Keratinocyte (primary cell): ENCODE data around the gene HYAL2. TPM values are rescaled to one million over a fixed set of nuclear protein-coding genes. Genes with fewer than 3 reads are reported as not detected.

Experiments
- DNase-seq: peaks from one replicate; pipeline ENCODE4 v3.0.0-alpha.2; 2011; ENCODE audit warnings: low read depth, missing footprints, low spot score
- FAIRE-seq: peaks from 2 replicates; lab custom pipeline; 2011; peaks lifted over from hg19 to GRCh38; lab: Jason Lieb, UNC
- H2AFZ ChIP-seq: 2 replicates; pipeline ENCODE4 v1.6.0; 2012; ENCODE audit warnings: low read length, control low read depth, inconsistent platforms; ENCODE audit not compliant: control insufficient read depth
- H3K27ac ChIP-seq: 2 replicates; pipeline ENCODE4 v1.5.1; 2011; ENCODE audit warnings: low read length; ENCODE audit not compliant: control insufficient read depth, insufficient read depth
- H3K27me3 ChIP-seq: 3 replicates; pipeline ENCODE4 v1.6.0; 2011; ENCODE audit warnings: low read length; ENCODE audit not compliant: control insufficient read depth, insufficient read depth; ENCODE audit errors: extremely low read depth
- H3K36me3 ChIP-seq, 2 experiments: 2 replicates in 1 of 2; 3 replicates in 1 of 2; pipeline ENCODE4 v1.5.1; 2011; ENCODE audit warnings: low read length in 2 of 2, mild to moderate bottlenecking in 1 of 2; ENCODE audit not compliant: control insufficient read depth in 2 of 2, insufficient read depth in 2 of 2; ENCODE audit errors: extremely low read depth in 1 of 2
- H3K4me1 ChIP-seq: 3 replicates; pipeline ENCODE4 v1.5.1; 2011; ENCODE audit warnings: low read length; ENCODE audit not compliant: control insufficient read depth, insufficient read depth; ENCODE audit errors: extremely low read depth
- H3K4me2 ChIP-seq: 3 replicates; pipeline ENCODE4 v1.6.0; 2011; ENCODE audit warnings: low read depth, low read length; ENCODE audit not compliant: control insufficient read depth, insufficient read depth; ENCODE audit errors: extremely low read depth
- H3K4me3 ChIP-seq, 3 experiments: fragments of 200-600 bp in 1 of 3; sonication (generic) in 1 of 3; 2 replicates in 2 of 3; 3 replicates in 1 of 3; pipeline ENCODE4 v1.5.1; 2011 to 2016; ENCODE audit warnings: low read length in 3 of 3, mild to moderate bottlenecking in 3 of 3, control low read depth in 2 of 3, inconsistent platforms in 1 of 3, low read depth in 1 of 3, mixed read lengths in 1 of 3, mixed run types in 1 of 3, moderate library complexity in 1 of 3; ENCODE audit not compliant: control insufficient read depth in 2 of 3, insufficient read depth in 2 of 3; ENCODE audit errors: extremely low read depth in 1 of 3
- H3K79me2 ChIP-seq: 2 replicates; pipeline ENCODE4 v1.6.0; 2012; ENCODE audit warnings: low read length; ENCODE audit not compliant: control insufficient read depth, insufficient read depth
- H3K9ac ChIP-seq: 3 replicates; pipeline ENCODE4 v1.6.0; 2011; ENCODE audit warnings: low read length; ENCODE audit not compliant: control insufficient read depth, insufficient read depth; ENCODE audit errors: extremely low read depth
- H3K9me1 ChIP-seq: 3 replicates; pipeline ENCODE4 v1.6.0; 2011; ENCODE audit warnings: low read length; ENCODE audit not compliant: control insufficient read depth, insufficient read depth; ENCODE audit errors: extremely low read depth
- H3K9me3 ChIP-seq: 2 replicates; pipeline ENCODE4 v1.5.1; 2012; ENCODE audit warnings: low read depth, low read length; ENCODE audit not compliant: control insufficient read depth
- H4K20me1 ChIP-seq: 3 replicates; pipeline ENCODE4 v1.6.0; 2011; ENCODE audit warnings: low read length; ENCODE audit not compliant: control insufficient read depth, insufficient read depth; ENCODE audit errors: extremely low read depth
- CTCF ChIP-seq, 3 experiments: IDR thresholded peaks in 1 of 3; conservative IDR thresholded peaks in 1 of 3; optimal IDR thresholded peaks in 1 of 3; 2 replicates in 2 of 3; 3 replicates in 1 of 3; pipeline versions ENCODE3 to v1.5.1; 2011; ENCODE audit warnings: low read length in 3 of 3, mild to moderate bottlenecking in 3 of 3, moderate library complexity in 2 of 3, control low read depth in 1 of 3, inconsistent platforms in 1 of 3; ENCODE audit not compliant: insufficient read depth in 2 of 3; ENCODE audit errors: extremely low read depth in 1 of 3
- EZH2 ChIP-seq: IDR thresholded peaks from one replicate; pipeline ENCODE4 v1.6.1; 2012; ENCODE audit warnings: inconsistent platforms, mild to moderate bottlenecking, low read length, moderate library complexity
- dilution Hi-C: fragments of 300-500 bp; cut with MboI; formaldehyde crosslinking; loops from one replicate; pipeline ENCODE4 v1.7.0; 2020; ENCODE audit warnings: low sequenced_read_pairs; ENCODE audit not compliant: extremely low pct_ligation_motif_present
- polyA plus RNA-seq, 5 experiments: library from polyadenylated mRNA; depleted of rRNA in 3 of 5; stranded (reverse) in 3 of 5; stranded (forward) in 1 of 5; unstranded in 1 of 5; fragments of >200 nt; gene quantifications; 1 replicate in 1 of 5; 2 replicates in 3 of 5; 3 replicates in 1 of 5; pipeline versions ENCODE4 v1.2.1 to v1.2.3, GENCODE V29; 2011 to 2012; ENCODE audit warnings: missing spikeins in 2 of 5, low read depth in 1 of 5, low replicate concordance in 1 of 5

HYAL2 gene
- polyA plus RNA-seq, 1 donor (not counting 4 experiments of a cell fraction or from before 2014, with no cell fraction given): 42.8 TPM

GRCh38 chr3:50279255-50280016 is 43.1 kb downstream of the HYAL2 start:
- H3K4me1 ChIP-seq: no peaks in the 10 kb centered on the region
- no peak for DNase-seq
- peaks cover 25% of the 10 kb centered on the region for H3K27me3 ChIP-seq
- dilution Hi-C loops: no loop called here
- H2AFZ ChIP-seq: no peak overlapping the region
- H3K9me1 ChIP-seq: no peaks in the 10 kb centered on the region
- no peaks in the 10 kb centered on the region for H3K36me3 ChIP-seq
- H3K27ac ChIP-seq: no peak overlapping the region
- no peak overlapping the region for H3K4me3 ChIP-seq
- no peaks in the 10 kb centered on the region for H3K79me2 ChIP-seq
- H4K20me1 ChIP-seq: no peaks in the 10 kb centered on the region
- TF ChIP-seq CTCF (optimal IDR thresholded peaks at IDR 0.05 in 1 of 3, IDR thresholded peaks at IDR 0.05 in 1 of 3, conservative IDR thresholded peaks at IDR 0.05 in 1 of 3; ENCODE audit: extremely low read depth in 1 of 3, insufficient read depth in 2 of 3, low read length in 3 of 3) (no peak), EZH2 (no peak)
- no peaks in the 10 kb centered on the region for H3K9me3 ChIP-seq
- H3K4me2 ChIP-seq: no peak overlapping the region
- FAIRE-seq: no peak
- H3K9ac ChIP-seq: no peak overlapping the region

DNA sequence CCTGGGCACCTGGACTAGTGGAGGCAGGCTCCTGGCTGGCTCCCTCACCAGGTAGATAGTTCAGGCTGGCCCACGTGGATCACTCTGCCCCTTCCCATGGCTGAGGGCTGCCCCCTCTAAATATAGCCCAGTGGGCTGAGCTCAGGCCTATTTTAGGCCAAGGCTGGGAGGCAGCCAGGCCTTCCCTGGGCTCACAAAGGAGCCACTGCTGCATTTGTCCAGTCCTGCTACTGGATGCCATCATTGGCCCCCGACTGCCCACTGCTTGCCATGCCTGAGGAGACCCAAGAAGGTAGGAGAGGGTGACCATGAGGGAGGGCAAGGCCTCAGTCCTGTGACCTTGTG is 43.7 kb downstream of the HYAL2 start, which contains the start of gene LSMEM2:
Gene LSMEM2 (plus strand): TSS at position 208 of the 345 bp plus-strand sequence. CDS start 27 bp downstream, at position 235.
- H2AFZ ChIP-seq: no peak within 1 kb of the TSS
- H3K79me2 ChIP-seq: no peaks in the 10 kb centered on the region
- dilution Hi-C loops: no loop called here

More for the DNA sequence above, 43.7 kb downstream of the HYAL2 start, which contains the start of gene LSMEM2:
- no peak for FAIRE-seq
- Histone ChIP-seq H4K20me1 (no peaks in the 10 kb centered on the region), H3K27me3 (peaks cover 31% of the 10 kb centered on the region), H3K9ac (no peak within 1 kb of the TSS), H3K9me1 (no peaks in the 10 kb centered on the region), H3K27ac (no peak within 1 kb of the TSS), H3K4me2 (no peak within 1 kb of the TSS), H3K9me3 (no peaks in the 10 kb centered on the region), H3K4me1 (no peaks in the 10 kb centered on the region), H3K4me3 (no peak within 1 kb of the TSS), H3K36me3 (no peaks in the 10 kb centered on the region)
- TF ChIP-seq EZH2: no peak
- no peak for TF ChIP-seq CTCF (optimal IDR thresholded peaks at IDR 0.05 in 1 of 3, IDR thresholded peaks at IDR 0.05 in 1 of 3, conservative IDR thresholded peaks at IDR 0.05 in 1 of 3; ENCODE audit: extremely low read depth in 1 of 3, insufficient read depth in 2 of 3, low read length in 3 of 3)
- no peak for DNase-seq
